GM10248 (cell line): ENCODE data around the gene SEMA3C.

Source experiments
- CTCF ChIA-PET: fragments of 300-600 bp; sonication (Branson Sonifier 250); formaldehyde crosslinking; extraction: SDS; loops from one replicate; lab custom pipeline; 2021; ENCODE audit warnings: antibody characterized with exemption; lab: Yijun Ruan, JAX
- POLR2A ChIA-PET: fragments of 350-650 bp; sonication (Branson Sonifier 250); formaldehyde crosslinking; extraction: SDS; loops from one replicate; lab custom pipeline; 2020; ENCODE audit warnings: antibody characterized with exemption; lab: Yijun Ruan, JAX
- DNase-seq: peaks from one replicate; pipeline ENCODE4 v3.0.0; 2012; ENCODE audit errors: extremely low spot score
- CTCF ChIP-seq: IDR thresholded peaks from 2 replicates; pipeline ENCODE4 v1.5.1; 2012; ENCODE audit warnings: mild to moderate bottlenecking, low read depth; ENCODE audit errors: extremely low read depth, missing control alignments, control extremely low read depth

The SEMA3C gene

GRCh38 chr7:80882213-80882801 lies 36.5 kb downstream of the SEMA3C start:
- TF ChIP-seq CTCF, result no peak

GRCh38 chr7:80881351-80881900 lies 37.4 kb downstream of the SEMA3C start:
- TF ChIP-seq CTCF, result no peak
- ChIA-PET CTCF (interaction anchor here (1.3 kb wide), 1 partner anchor 9 kb away, joined by 3 read pairs; no protein-coding TSS in a partner anchor), POLR2A (no interaction called here)
- DNase-seq, result no peak

More at GRCh38 chr7:80882213-80882801, 36.5 kb downstream of the SEMA3C start:
- DNase-seq, result no peak
- CTCF ChIA-PET, result interaction anchor here (1.2 kb wide), 1 partner anchor 14 kb away, joined by 5 read pairs; no protein-coding TSS in a partner anchor
- POLR2A ChIA-PET, result interaction anchor here (0.6 kb wide), 1 partner anchor 609 kb away, joined by 5 read pairs; no protein-coding TSS in a partner anchor

GRCh38 chr7:80879849-80880248 lies 39.0 kb downstream of the SEMA3C start:
- CTCF ChIA-PET, result no interaction called here
- POLR2A ChIA-PET, result no interaction called here

GRCh38 chr7:80876894-80877414 lies 41.9 kb downstream of the SEMA3C start:
- ChIA-PET CTCF (no interaction called here), POLR2A (no interaction called here)
- no peak for TF ChIP-seq CTCF
- DNase-seq, result no peak

More at GRCh38 chr7:80879849-80880248, 39.0 kb downstream of the SEMA3C start:
- TF ChIP-seq CTCF, result no peak
- no peak for DNase-seq

DNA sequence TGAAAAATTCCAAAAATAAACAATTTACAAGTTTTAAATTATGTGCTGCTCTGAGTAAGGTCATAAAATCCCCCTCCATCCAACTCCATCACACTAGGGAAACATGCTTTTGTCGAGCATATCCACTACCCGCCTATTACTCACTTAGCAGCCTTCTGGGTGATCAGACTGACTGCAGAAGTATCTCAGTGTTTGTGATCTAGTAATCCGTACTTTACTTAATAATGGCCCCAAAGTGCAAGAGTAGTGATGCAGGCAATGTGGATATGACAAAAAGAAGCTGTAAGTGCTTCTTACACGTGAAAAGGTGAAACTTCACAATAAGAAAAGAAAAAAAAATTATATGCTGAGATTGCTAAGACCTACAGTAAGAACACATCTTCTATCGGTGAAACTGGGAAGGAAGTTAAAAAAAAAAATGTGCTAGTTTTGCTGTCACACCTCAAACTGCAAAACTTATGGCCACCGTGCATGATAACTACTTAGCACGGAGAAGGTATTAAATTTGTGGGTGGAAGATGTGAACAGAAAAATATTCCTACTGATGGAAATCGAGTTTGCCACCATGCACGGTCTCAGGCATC lies 43.2 kb downstream of the SEMA3C start:
- POLR2A ChIA-PET, result no interaction called here
- no peak for DNase-seq
- no peak for TF ChIP-seq CTCF
- CTCF ChIA-PET, result no interaction called here

- POLR2A ChIA-PET, result no interaction called here
- DNase-seq, result no peak
- CTCF ChIA-PET, result interaction anchor here (0.8 to 1.1 kb wide), 2 partner anchors 8 to 22 kb away, joined by 3 read pairs; no protein-coding TSS in a partner anchor
Measured at GRCh38 chr7:80873140-80873539, 45.7 kb downstream of the SEMA3C start.

More at GRCh38 chr7:80873140-80873539, 45.7 kb downstream of the SEMA3C start:
- no peak for TF ChIP-seq CTCF
